Loucy (cell line): ENCODE measurements around the gene PTPRN2.

Experiments used
- H2AFZ ChIP-seq: fragments of 200-600 bp; sonication (generic); 2 replicates; pipeline ENCODE4 v1.6.0; 2016; ENCODE audit warnings: antibody characterized with exemption, mild to moderate bottlenecking, low read length, moderate library complexity
- H3F3A ChIP-seq: fragments of 200-600 bp; 2 replicates; pipeline ENCODE4 v1.6.0; 2016; ENCODE audit warnings: antibody characterized with exemption, low read depth, mild to moderate bottlenecking
- H3K27me3 ChIP-seq: fragments of 200-600 bp; sonication (generic); 2 replicates; pipeline ENCODE4 v1.6.1; 2014; ENCODE audit warnings: low read length, mild to moderate bottlenecking; ENCODE audit not compliant: insufficient read depth, poor library complexity, severe bottlenecking
- H3K36me3 ChIP-seq: fragments of 200-600 bp; sonication (generic); 2 replicates; pipeline ENCODE4 v1.6.1; 2016; ENCODE audit warnings: low read length; ENCODE audit not compliant: insufficient read depth
- H3K4me1 ChIP-seq: fragments of 200-600 bp; sonication (generic); 2 replicates; pipeline ENCODE4 v1.5.1; 2014; ENCODE audit warnings: low read length, mild to moderate bottlenecking; ENCODE audit not compliant: insufficient read depth, poor library complexity, severe bottlenecking
- H3K4me2 ChIP-seq: fragments of 200-600 bp; sonication (generic); 2 replicates; pipeline ENCODE4 v1.6.0; 2014; ENCODE audit warnings: antibody characterized with exemption, low read length, low read depth, mild to moderate bottlenecking; ENCODE audit not compliant: poor library complexity, severe bottlenecking
- H3K4me3 ChIP-seq: fragments of 200-600 bp; sonication (generic); 2 replicates; pipeline ENCODE4 v1.5.1; 2014; ENCODE audit warnings: low read length, mild to moderate bottlenecking, mixed read lengths; ENCODE audit not compliant: poor library complexity, severe bottlenecking
- H3K79me2 ChIP-seq: fragments of 200-600 bp; sonication (generic); 2 replicates; pipeline ENCODE4 v1.6.1; 2014; ENCODE audit warnings: low read length; ENCODE audit not compliant: insufficient read depth
- H3K9ac ChIP-seq: fragments of 200-600 bp; sonication (generic); 2 replicates; pipeline ENCODE4 v1.6.0; 2014; ENCODE audit warnings: mild to moderate bottlenecking, low read depth, low read length, moderate library complexity; ENCODE audit not compliant: poor library complexity, severe bottlenecking
- H3K9me2 ChIP-seq: fragments of 200-600 bp; sonication (generic); replicated peaks from 2 replicates; pipeline ENCODE4 v1.6.1; 2016; ENCODE audit warnings: low read depth, low read length, mixed read lengths
- H3K9me3 ChIP-seq: fragments of 200-600 bp; sonication (generic); 2 replicates; pipeline ENCODE4 v1.6.1; 2014; ENCODE audit warnings: mild to moderate bottlenecking, antibody characterized with exemption, low read length, low read depth; ENCODE audit not compliant: insufficient read depth
- H4K20me1 ChIP-seq: fragments of 200-600 bp; sonication (generic); 2 replicates; pipeline ENCODE4 v1.6.0; 2014; ENCODE audit warnings: antibody characterized with exemption, low read length, mild to moderate bottlenecking; ENCODE audit not compliant: insufficient read depth, poor library complexity, severe bottlenecking
- EZH2phosphoT487 ChIP-seq: fragments of 200-600 bp; IDR thresholded peaks from 2 replicates; pipeline ENCODE4 v1.6.1; 2018; ENCODE audit warnings: antibody characterized with exemption, mild to moderate bottlenecking, moderate library complexity, borderline replicate concordance
- TF ChIP-seq, protein P1 (sequence below): fragments of 200-600 bp; sonication (generic); conservative IDR thresholded peaks from 2 replicates; pipeline ENCODE4 v1.5.1; 2014; ENCODE audit warnings: mild to moderate bottlenecking, antibody characterized with exemption, low read length

PTPRN2 gene

DNA sequence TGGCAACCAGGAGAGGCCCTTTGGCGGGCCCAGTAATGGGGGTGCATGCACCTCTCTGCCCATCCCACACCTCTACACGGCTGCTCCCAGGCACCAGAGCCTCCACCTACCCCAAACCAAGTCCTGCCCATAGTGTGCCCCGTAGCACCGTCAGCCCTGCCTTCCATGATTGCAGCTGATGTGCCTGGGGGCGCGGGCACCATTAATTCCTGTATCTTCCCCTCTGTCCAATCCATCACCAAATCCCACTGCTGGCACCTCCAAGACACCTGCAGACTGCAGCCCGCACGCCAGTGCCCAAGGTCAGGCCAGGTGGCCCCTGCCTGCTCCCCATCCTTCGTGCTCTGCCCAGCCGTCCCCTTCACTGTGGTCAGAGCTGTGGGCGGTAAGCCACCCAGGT lies 533.0 kb downstream of the PTPRN2 start:
- no peaks in the 10 kb centered on the region for H3K79me2 ChIP-seq
- no peaks in the 10 kb centered on the region for H3K4me1 ChIP-seq
- TF ChIP-seq, protein P1, sequence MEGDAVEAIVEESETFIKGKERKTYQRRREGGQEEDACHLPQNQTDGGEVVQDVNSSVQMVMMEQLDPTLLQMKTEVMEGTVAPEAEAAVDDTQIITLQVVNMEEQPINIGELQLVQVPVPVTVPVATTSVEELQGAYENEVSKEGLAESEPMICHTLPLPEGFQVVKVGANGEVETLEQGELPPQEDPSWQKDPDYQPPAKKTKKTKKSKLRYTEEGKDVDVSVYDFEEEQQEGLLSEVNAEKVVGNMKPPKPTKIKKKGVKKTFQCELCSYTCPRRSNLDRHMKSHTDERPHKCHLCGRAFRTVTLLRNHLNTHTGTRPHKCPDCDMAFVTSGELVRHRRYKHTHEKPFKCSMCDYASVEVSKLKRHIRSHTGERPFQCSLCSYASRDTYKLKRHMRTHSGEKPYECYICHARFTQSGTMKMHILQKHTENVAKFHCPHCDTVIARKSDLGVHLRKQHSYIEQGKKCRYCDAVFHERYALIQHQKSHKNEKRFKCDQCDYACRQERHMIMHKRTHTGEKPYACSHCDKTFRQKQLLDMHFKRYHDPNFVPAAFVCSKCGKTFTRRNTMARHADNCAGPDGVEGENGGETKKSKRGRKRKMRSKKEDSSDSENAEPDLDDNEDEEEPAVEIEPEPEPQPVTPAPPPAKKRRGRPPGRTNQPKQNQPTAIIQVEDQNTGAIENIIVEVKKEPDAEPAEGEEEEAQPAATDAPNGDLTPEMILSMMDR = no peak
- TF ChIP-seq EZH2phosphoT487 = no peak
- no peaks in the 10 kb centered on the region for H3K27me3 ChIP-seq
- no peaks in the 10 kb centered on the region for H3K9me2 ChIP-seq
- no peak overlapping the region for H3K9ac ChIP-seq
- H3K4me2 ChIP-seq = no peak overlapping the region
- no peaks in the 10 kb centered on the region for H3F3A ChIP-seq
- no peak overlapping the region for H2AFZ ChIP-seq
- H3K36me3 ChIP-seq = no peaks in the 10 kb centered on the region
- H3K9me3 ChIP-seq = peaks cover 22% of the 10 kb centered on the region; the same call in 1 of the 2 replicates
- H3K4me3 ChIP-seq = no peak overlapping the region
- no peaks in the 10 kb centered on the region for H4K20me1 ChIP-seq

DNA sequence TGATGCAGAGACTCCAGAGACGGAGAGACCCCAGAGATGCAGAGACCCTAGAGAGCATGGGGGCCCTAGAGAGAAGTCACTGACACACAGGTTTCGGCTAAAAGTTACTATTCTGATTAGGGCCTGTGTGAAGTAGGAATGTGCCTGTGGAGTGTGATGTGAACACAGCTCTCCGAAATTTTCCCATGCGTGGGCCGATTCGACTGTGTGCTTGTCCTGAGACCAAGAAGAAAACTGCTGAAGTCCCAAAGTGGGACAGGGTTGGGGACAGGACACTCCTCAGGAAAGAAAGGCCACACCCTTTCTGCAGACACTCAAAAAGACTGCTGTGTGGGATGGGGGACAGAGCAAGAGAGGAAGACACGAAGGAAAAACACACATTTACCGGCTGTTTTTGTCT lies 533.5 kb downstream of the PTPRN2 start:
- Histone ChIP-seq H3F3A (no peaks in the 10 kb centered on the region), H3K9ac (no peak overlapping the region), H4K20me1 (no peaks in the 10 kb centered on the region), H3K79me2 (no peaks in the 10 kb centered on the region), H3K9me2 (no peaks in the 10 kb centered on the region), H3K4me2 (no peak overlapping the region), H3K4me3 (no peak overlapping the region), H2AFZ (no peak overlapping the region), H3K27me3 (no peaks in the 10 kb centered on the region), H3K36me3 (no peaks in the 10 kb centered on the region), H3K9me3 (peaks cover 22% of the 10 kb centered on the region; the same call in 1 of the 2 replicates), H3K4me1 (no peaks in the 10 kb centered on the region)
- TF ChIP-seq EZH2phosphoT487 = no peak
- TF ChIP-seq, protein P1 = no peak

DNA sequence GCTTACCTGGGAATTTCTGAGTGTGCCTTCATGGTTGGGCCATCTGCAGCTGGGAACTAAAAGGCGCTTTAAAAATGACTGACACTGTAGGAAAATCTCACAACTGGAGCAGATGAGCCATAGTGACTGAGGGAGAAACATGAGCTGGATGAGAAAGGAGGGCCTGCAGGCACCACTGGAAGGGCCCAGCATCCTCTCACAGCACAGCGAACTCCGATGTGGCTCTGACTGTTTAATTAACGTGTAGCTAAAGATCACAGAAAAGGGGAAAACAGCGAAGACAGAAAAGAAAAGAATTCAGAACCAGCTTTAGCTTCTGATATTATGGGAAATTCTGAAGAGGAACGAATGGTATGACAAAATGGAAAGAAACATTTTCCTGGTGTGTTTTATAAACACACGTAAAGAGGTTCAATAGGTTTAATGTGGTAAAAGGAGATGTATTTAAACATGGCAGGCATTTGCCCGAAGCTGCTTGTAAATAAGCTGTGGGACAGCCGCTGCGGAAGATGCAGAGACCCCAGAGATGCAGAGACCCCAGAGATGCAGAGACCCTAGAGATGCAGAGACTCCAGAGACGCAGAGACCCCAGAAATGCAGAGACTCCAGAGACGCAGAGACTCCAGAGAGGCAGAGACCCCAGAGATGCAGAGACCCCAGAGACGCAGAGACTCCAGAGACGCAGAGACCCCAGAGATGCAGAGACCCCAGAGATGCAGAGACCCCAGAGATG lies 534.3 kb downstream of the PTPRN2 start:
- Histone ChIP-seq H4K20me1 (no peaks in the 10 kb centered on the region), H3K79me2 (no peaks in the 10 kb centered on the region), H3K4me2 (no peak overlapping the region), H3K4me1 (no peaks in the 10 kb centered on the region), H3K9me3 (peaks cover 22% of the 10 kb centered on the region; the same call in 1 of the 2 replicates), H3K4me3 (no peak overlapping the region), H2AFZ (no peak overlapping the region), H3K36me3 (no peaks in the 10 kb centered on the region), H3K9ac (no peak overlapping the region), H3K9me2 (no peaks in the 10 kb centered on the region), H3F3A (no peaks in the 10 kb centered on the region), H3K27me3 (no peaks in the 10 kb centered on the region)
- TF ChIP-seq, protein P1 = no peak
- no peak for TF ChIP-seq EZH2phosphoT487
